Keratinocyte (primary cell): ENCODE results near the gene KRTAP2-1. TPM values are rescaled to one million over a fixed set of nuclear protein-coding genes. Genes with fewer than 3 reads are reported as not detected.
"Not testable (repeated sequence)": the region's sequence is repeated elsewhere in the genome, so short reads cannot be mapped to it uniquely, and the experiment has no call there.

Source experiments
- DNase-seq: peaks from one replicate; pipeline ENCODE4 v3.0.0-alpha.2; 2011; ENCODE audit warnings: low read depth, missing footprints, low spot score
- FAIRE-seq: peaks from 2 replicates; lab custom pipeline; 2011; peaks lifted over from hg19 to GRCh38; lab: Jason Lieb, UNC
- H2AFZ ChIP-seq: 2 replicates; pipeline ENCODE4 v1.6.0; 2012; ENCODE audit warnings: low read length, control low read depth, inconsistent platforms; ENCODE audit not compliant: control insufficient read depth
- H3K27ac ChIP-seq: 2 replicates; pipeline ENCODE4 v1.5.1; 2011; ENCODE audit warnings: low read length; ENCODE audit not compliant: control insufficient read depth, insufficient read depth
- H3K27me3 ChIP-seq: 3 replicates; pipeline ENCODE4 v1.6.0; 2011; ENCODE audit warnings: low read length; ENCODE audit not compliant: control insufficient read depth, insufficient read depth; ENCODE audit errors: extremely low read depth
- H3K36me3 ChIP-seq, 2 experiments: 2 replicates in 1 of 2; 3 replicates in 1 of 2; pipeline ENCODE4 v1.5.1; 2011; ENCODE audit warnings: low read length in 2 of 2, mild to moderate bottlenecking in 1 of 2; ENCODE audit not compliant: control insufficient read depth in 2 of 2, insufficient read depth in 2 of 2; ENCODE audit errors: extremely low read depth in 1 of 2
- H3K4me1 ChIP-seq: 3 replicates; pipeline ENCODE4 v1.5.1; 2011; ENCODE audit warnings: low read length; ENCODE audit not compliant: control insufficient read depth, insufficient read depth; ENCODE audit errors: extremely low read depth
- H3K4me2 ChIP-seq: 3 replicates; pipeline ENCODE4 v1.6.0; 2011; ENCODE audit warnings: low read depth, low read length; ENCODE audit not compliant: control insufficient read depth, insufficient read depth; ENCODE audit errors: extremely low read depth
- H3K4me3 ChIP-seq, 3 experiments: fragments of 200-600 bp in 1 of 3; sonication (generic) in 1 of 3; 2 replicates in 2 of 3; 3 replicates in 1 of 3; pipeline ENCODE4 v1.5.1; 2011 to 2016; ENCODE audit warnings: low read length in 3 of 3, mild to moderate bottlenecking in 3 of 3, control low read depth in 2 of 3, inconsistent platforms in 1 of 3, low read depth in 1 of 3, mixed read lengths in 1 of 3, mixed run types in 1 of 3, moderate library complexity in 1 of 3; ENCODE audit not compliant: control insufficient read depth in 2 of 3, insufficient read depth in 2 of 3; ENCODE audit errors: extremely low read depth in 1 of 3
- H3K79me2 ChIP-seq: 2 replicates; pipeline ENCODE4 v1.6.0; 2012; ENCODE audit warnings: low read length; ENCODE audit not compliant: control insufficient read depth, insufficient read depth
- H3K9ac ChIP-seq: 3 replicates; pipeline ENCODE4 v1.6.0; 2011; ENCODE audit warnings: low read length; ENCODE audit not compliant: control insufficient read depth, insufficient read depth; ENCODE audit errors: extremely low read depth
- H3K9me1 ChIP-seq: 3 replicates; pipeline ENCODE4 v1.6.0; 2011; ENCODE audit warnings: low read length; ENCODE audit not compliant: control insufficient read depth, insufficient read depth; ENCODE audit errors: extremely low read depth
- H3K9me3 ChIP-seq: 2 replicates; pipeline ENCODE4 v1.5.1; 2012; ENCODE audit warnings: low read depth, low read length; ENCODE audit not compliant: control insufficient read depth
- H4K20me1 ChIP-seq: 3 replicates; pipeline ENCODE4 v1.6.0; 2011; ENCODE audit warnings: low read length; ENCODE audit not compliant: control insufficient read depth, insufficient read depth; ENCODE audit errors: extremely low read depth
- EZH2 ChIP-seq: IDR thresholded peaks from one replicate; pipeline ENCODE4 v1.6.1; 2012; ENCODE audit warnings: inconsistent platforms, mild to moderate bottlenecking, low read length, moderate library complexity
- dilution Hi-C: fragments of 300-500 bp; cut with MboI; formaldehyde crosslinking; loops from one replicate; pipeline ENCODE4 v1.7.0; 2020; ENCODE audit warnings: low sequenced_read_pairs; ENCODE audit not compliant: extremely low pct_ligation_motif_present
- polyA minus RNA-seq, 3 experiments: library from RNA; depleted of rRNA, polyadenylated mRNA; stranded (reverse); fragments of >200 nt; gene quantifications; 1 replicate in 1 of 3; 2 replicates in 1 of 3; 3 replicates in 1 of 3; pipeline ENCODE4 v1.2.3, GENCODE V29; 2011
- polyA plus RNA-seq, 5 experiments: library from polyadenylated mRNA; depleted of rRNA in 3 of 5; stranded (reverse) in 3 of 5; stranded (forward) in 1 of 5; unstranded in 1 of 5; fragments of >200 nt; gene quantifications; 1 replicate in 1 of 5; 2 replicates in 3 of 5; 3 replicates in 1 of 5; pipeline versions ENCODE4 v1.2.1 to v1.2.3, GENCODE V29; 2011 to 2012; ENCODE audit warnings: missing spikeins in 2 of 5, low read depth in 1 of 5, low replicate concordance in 1 of 5
- TF ChIP-seq, protein P1 (sequence below), 3 experiments: IDR thresholded peaks in 1 of 3; conservative IDR thresholded peaks in 1 of 3; optimal IDR thresholded peaks in 1 of 3; 2 replicates in 2 of 3; 3 replicates in 1 of 3; pipeline versions ENCODE3 to v1.5.1; 2011; ENCODE audit warnings: low read length in 3 of 3, mild to moderate bottlenecking in 3 of 3, moderate library complexity in 2 of 3, control low read depth in 1 of 3, inconsistent platforms in 1 of 3; ENCODE audit not compliant: insufficient read depth in 2 of 3; ENCODE audit errors: extremely low read depth in 1 of 3

Gene KRTAP2-1, protein sequence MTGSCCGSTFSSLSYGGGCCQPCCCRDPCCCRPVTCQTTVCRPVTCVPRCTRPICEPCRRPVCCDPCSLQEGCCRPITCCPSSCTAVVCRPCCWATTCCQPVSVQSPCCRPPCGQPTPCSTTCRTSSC
- polyA plus RNA-seq: not detected in 3 replicates
- not detected for polyA plus RNA-seq (2011; ENCODE audit: low read depth)
- polyA plus RNA-seq (2011; cell fraction: cytosol; rRNA removed): not detected in 2 replicates
- not detected in 2 replicates for polyA plus RNA-seq (2011; cell fraction: nucleus; rRNA removed)
- polyA plus RNA-seq (2012; ENCODE audit: low replicate concordance): not detected in 2 replicates
- polyA minus RNA-seq: not detected in 3 replicates
- not detected for polyA minus RNA-seq (2011; cell fraction: cytosol; rRNA and poly(A)+ RNA removed)
- polyA minus RNA-seq (2011; cell fraction: nucleus; rRNA and poly(A)+ RNA removed): not detected in 2 replicates

DNA sequence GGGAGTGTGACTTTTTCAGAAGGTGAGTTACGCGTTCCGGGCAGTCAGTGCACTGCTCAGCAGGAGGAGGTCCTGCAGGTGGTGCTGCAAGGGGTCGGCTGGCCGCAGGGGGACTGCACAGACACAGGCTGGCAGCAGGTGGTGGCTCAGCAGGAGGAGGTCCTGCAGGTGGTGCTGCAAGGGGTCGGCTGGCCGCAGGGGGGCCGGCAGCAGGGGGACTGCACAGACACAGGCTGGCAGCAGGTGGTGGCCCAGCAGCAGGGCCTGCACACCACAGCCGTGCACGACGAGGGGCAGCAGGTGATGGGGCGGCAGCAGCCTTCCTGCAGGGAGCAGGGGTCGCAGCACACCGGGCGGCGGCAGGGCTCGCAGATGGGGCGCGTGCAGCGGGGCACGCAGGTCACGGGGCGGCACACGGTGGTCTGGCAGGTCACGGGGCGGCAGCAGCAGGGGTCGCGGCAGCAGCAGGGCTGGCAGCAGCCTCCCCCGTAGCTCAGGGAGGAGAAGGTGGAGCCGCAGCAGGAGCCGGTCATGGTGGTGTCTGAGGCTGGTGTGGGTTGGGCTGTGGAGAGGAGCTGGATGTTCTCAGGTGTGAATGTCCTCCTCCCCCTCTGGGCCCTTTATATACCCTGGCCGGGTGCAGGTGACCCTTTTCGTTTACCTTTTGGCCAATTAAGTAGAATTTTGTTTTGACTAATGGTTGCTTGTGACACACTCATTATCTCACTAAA, at the start of gene KRTAP2-1:
Gene KRTAP2-1 (minus strand): TSS at position 582 of the 731 bp plus-strand sequence. CDS start 49 bp downstream, at position 533.
- not testable (repeated sequence) for H3K79me2 ChIP-seq, H3K27me3 ChIP-seq

DNA sequence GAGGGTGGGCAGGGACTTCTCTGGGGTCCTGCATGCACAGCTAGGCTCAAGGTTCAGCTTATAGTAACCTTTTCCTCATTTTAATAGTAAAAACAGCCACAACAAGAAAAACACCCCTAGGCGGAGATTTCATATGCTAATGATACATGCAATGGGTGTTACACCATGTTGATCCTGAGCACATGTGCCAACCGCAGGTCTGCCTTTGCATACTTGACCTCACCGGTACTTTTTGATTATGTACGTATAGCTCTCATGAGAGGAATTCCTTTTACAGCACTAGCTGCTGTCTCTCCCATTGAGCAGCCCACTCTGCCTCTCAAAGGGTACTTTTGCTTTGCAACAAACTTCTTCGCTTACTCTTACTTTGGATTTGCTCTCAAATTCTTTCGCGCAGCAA, 48.9 kb upstream of the KRTAP2-1 start:
- DNase-seq: no peak
- no peak overlapping the region for H3K9ac ChIP-seq
- peaks cover 23% of the 10 kb centered on the region for H3K4me1 ChIP-seq
- no peaks in the 10 kb centered on the region for H3K79me2 ChIP-seq
- no peak overlapping the region for H2AFZ ChIP-seq
- H3K27me3 ChIP-seq: no peaks in the 10 kb centered on the region
- dilution Hi-C loops: no loop called here
- FAIRE-seq: no peak
- H3K4me2 ChIP-seq: no peak overlapping the region
- H3K27ac ChIP-seq: no peak overlapping the region
- H3K9me3 ChIP-seq: no peaks in the 10 kb centered on the region
- no peaks in the 10 kb centered on the region for H4K20me1 ChIP-seq
- no peak overlapping the region for H3K4me3 ChIP-seq
- no peaks in the 10 kb centered on the region for H3K36me3 ChIP-seq
- no peaks in the 10 kb centered on the region for H3K9me1 ChIP-seq
- TF ChIP-seq, protein P1, sequence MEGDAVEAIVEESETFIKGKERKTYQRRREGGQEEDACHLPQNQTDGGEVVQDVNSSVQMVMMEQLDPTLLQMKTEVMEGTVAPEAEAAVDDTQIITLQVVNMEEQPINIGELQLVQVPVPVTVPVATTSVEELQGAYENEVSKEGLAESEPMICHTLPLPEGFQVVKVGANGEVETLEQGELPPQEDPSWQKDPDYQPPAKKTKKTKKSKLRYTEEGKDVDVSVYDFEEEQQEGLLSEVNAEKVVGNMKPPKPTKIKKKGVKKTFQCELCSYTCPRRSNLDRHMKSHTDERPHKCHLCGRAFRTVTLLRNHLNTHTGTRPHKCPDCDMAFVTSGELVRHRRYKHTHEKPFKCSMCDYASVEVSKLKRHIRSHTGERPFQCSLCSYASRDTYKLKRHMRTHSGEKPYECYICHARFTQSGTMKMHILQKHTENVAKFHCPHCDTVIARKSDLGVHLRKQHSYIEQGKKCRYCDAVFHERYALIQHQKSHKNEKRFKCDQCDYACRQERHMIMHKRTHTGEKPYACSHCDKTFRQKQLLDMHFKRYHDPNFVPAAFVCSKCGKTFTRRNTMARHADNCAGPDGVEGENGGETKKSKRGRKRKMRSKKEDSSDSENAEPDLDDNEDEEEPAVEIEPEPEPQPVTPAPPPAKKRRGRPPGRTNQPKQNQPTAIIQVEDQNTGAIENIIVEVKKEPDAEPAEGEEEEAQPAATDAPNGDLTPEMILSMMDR (optimal IDR thresholded peaks at IDR 0.05 in 1 of 3, IDR thresholded peaks at IDR 0.05 in 1 of 3, conservative IDR thresholded peaks at IDR 0.05 in 1 of 3; ENCODE audit: extremely low read depth in 1 of 3, insufficient read depth in 2 of 3, low read length in 3 of 3): no peak
- TF ChIP-seq EZH2: no peak

More for the DNA sequence above, at the start of gene KRTAP2-1:
- H3K36me3 ChIP-seq, FAIRE-seq, H2AFZ ChIP-seq, H3K27ac ChIP-seq, DNase-seq, H3K4me2 ChIP-seq, H4K20me1 ChIP-seq, H3K9ac ChIP-seq, dilution Hi-C loops, H3K9me3 ChIP-seq, H3K4me3 ChIP-seq, H3K9me1 ChIP-seq: not testable (repeated sequence)
- H3K4me1 ChIP-seq: peaks cover 13% of the 10 kb centered on the region

DNA sequence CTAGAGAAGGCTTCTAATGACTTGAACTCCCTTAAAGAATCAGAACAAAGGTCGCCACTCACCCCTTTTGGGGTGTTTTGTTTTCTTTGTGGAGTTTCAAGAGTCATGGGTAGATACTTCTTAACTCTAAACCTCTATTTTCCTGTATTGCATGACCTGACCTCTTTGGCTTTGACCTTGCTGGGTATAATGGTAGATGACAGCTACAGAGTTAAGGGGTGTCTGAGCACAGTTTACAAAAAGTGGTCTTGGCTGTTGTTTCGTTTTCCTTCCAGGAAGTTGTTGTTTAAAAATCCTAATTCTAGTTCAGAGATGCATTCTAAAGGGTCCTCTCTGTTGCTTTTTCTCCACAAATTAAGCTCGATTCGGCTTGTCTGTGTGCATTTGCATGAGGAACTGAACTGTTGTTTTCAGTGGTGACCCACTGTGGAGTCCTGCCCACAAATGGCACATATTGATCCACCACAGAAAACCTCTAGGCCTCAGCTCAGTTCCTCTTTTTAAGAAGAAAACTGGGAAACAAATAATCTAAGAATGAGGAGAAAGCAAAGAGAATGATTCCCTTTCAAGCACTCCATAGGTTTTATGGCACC, 41.7 kb upstream of the KRTAP2-1 start:
- H3K9me1 ChIP-seq, H3K9ac ChIP-seq, H3K27ac ChIP-seq, H3K4me2 ChIP-seq, DNase-seq, FAIRE-seq, H3K4me3 ChIP-seq, H3K27me3 ChIP-seq, H3K36me3 ChIP-seq, H4K20me1 ChIP-seq, H2AFZ ChIP-seq, H3K4me1 ChIP-seq, dilution Hi-C loops, H3K9me3 ChIP-seq, H3K79me2 ChIP-seq: not testable (repeated sequence)
